ENCODE results near the gene KRTAP5-1.
"Not testable (repeated sequence)": the region's sequence is repeated elsewhere in the genome, so short reads cannot be mapped to it uniquely, and the experiment has no call there.

KRTAP5-1 gene

GRCh38 chr11:1600626-1601025 lies 15.5 kb upstream of the KRTAP5-1 start:
- no peak for DNase-seq

- peak; percentile 38 for DNase-seq
These were observed 13.7 kb upstream of the KRTAP5-1 start for GRCh38 chr11:1598816-1599215.

GRCh38 chr11:1598406-1598805 lies 13.3 kb upstream of the KRTAP5-1 start:
- DNase-seq = not testable (repeated sequence)

- no peak for DNase-seq
These were observed 12.9 kb upstream of the KRTAP5-1 start, which contains the start of gene KRTAP5-2 for GRCh38 chr11:1597994-1598380. Gene KRTAP5-2 (minus strand): TSS chr11:1598294. CDS start chr11:1598250, 44 bp downstream.

GRCh38 chr11:1597331-1597993 lies 12.4 kb upstream of the KRTAP5-1 start:
- no peak for DNase-seq

GRCh38 chr11:1596576-1597121 lies 11.6 kb upstream of the KRTAP5-1 start:
- DNase-seq = not testable (repeated sequence)

- not testable (repeated sequence) for DNase-seq
These were observed 11.0 kb upstream of the KRTAP5-1 start for GRCh38 chr11:1595994-1596575.

GRCh38 chr11:1592628-1593027 lies 7.5 kb upstream of the KRTAP5-1 start:
- DNase-seq = no peak

GRCh38 chr11:1589996-1590395 lies 4.9 kb upstream of the KRTAP5-1 start:
- no peak for DNase-seq

GRCh38 chr11:1589191-1589963 lies 4.3 kb upstream of the KRTAP5-1 start:
- peak; percentile 68 for DNase-seq

- no peak for DNase-seq
These were observed 1.6 kb upstream of the KRTAP5-1 start for GRCh38 chr11:1586699-1587098.

- DNase-seq = not testable (repeated sequence)
These were observed 2.2 kb downstream of the KRTAP5-1 start for GRCh38 chr11:1582909-1583308.

- DNase-seq = no peak
These were observed 3.1 kb downstream of the KRTAP5-1 start for GRCh38 chr11:1581976-1582375.

- DNase-seq = no peak
These were observed 8.3 kb downstream of the KRTAP5-1 start for GRCh38 chr11:1576825-1577224.

- DNase-seq = not testable (repeated sequence)
These were observed 9.3 kb downstream of the KRTAP5-1 start for GRCh38 chr11:1575756-1576155.

GRCh38 chr11:1574933-1575242 lies 10.2 kb downstream of the KRTAP5-1 start:
- no peak for DNase-seq

- DNase-seq = peak; percentile 74
These were observed 10.7 kb downstream of the KRTAP5-1 start for GRCh38 chr11:1574238-1574932.

- no peak for DNase-seq
These were observed 11.2 kb downstream of the KRTAP5-1 start for GRCh38 chr11:1573903-1574237.

GRCh38 chr11:1573077-1573902 lies 11.8 kb downstream of the KRTAP5-1 start:
- peak; percentile 68 for DNase-seq

GRCh38 chr11:1572197-1573076 lies 12.6 kb downstream of the KRTAP5-1 start, which contains the start of gene DUSP8:
Gene DUSP8 (minus strand): TSS chr11:1572271. CDS start chr11:1565826, 6,445 bp downstream.
- DNase-seq = peak; percentile 96

GRCh38 chr11:1571760-1572196 lies 13.3 kb downstream of the KRTAP5-1 start:
- DNase-seq = no peak

All from CD4-positive, alpha-beta T cell treated with Interleukin-17A for 1 hour (primary cell).